ENCODE data around the gene PRKCA.

PRKCA gene

DNA sequence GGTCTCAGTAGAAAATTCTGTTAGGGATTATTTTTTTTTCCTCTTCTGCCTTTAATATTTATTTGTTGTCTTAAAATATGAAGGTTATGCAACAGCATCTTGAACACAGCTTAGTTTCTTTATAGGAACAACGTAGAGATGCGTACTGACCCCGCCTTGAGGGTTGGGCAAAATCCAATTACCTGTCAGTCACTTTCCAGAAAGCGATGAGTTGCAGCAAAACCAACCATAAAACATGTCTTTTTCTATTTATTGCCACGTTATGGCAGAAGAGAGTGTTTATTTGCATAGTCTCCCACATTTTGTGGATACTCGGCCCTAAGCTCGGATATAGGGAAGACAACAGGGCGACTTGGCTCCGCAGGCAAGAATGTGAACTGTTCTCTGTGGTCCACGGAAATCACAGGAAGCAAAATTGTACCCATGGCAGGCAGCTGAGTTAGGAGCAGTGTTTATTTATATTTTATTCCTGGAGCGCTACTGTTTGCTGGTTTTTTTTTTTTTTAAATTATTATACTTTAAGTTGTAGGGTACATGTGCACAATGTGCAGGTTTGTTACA is 488.2 kb downstream of the PRKCA start:
- no peak for DNase-seq

DNA sequence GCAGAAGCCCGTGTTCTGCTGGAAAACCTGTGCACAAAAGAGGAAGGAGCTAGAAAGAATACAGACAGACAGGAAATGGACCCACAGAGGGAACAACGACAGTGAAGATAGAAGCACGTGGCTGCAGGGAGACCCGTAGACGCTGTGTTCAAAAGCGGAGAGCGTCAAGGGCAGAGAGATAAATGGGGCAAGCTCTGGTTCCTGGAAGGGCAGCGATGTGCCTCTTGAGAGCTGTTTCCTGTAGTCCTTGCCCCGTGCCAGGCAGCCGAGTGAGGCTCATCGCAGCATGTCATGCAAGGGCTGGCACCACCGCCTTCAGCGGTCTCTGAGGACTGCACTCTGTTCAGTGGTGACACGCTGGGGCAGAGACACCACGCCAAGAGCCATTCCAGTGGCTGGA is 488.9 kb downstream of the PRKCA start:
- no peak for DNase-seq

DNA sequence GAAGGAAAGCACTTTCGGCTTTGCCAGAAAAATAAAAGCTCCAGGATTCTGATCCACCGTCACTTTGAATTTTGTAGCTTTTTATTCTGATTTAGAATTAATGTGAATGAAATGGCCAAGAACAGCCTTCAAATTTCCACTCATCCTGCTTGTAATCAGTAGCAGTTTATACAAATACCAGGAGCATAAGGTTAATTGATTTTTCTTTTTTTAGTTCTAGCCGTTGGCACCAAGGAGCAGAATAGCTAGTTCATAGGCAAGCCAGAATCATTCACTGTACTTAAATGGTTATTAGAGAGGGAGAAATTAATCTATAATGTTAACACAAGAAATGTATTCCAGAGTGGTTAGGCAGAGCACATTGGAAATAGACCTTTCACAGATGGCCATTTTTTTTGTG is 491.4 kb downstream of the PRKCA start:
- no peak for DNase-seq

DNA sequence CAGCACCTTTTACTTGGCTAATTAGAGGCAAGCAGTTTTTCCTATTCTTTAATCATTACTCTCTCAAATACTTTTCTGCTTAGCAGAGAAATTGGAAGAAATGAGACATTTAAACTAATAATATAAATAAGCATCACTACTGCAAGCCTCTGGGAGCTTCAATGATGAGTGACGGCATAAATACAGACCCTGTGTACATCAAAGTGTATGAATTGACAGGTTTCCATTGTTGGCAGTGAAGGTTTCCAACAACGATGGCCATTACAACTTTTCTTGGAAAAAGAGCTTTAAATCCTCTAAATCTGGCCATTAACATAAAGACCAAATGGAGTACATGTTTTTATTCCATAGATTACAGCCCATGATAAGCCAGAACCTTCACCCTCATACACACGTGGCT is 493.1 kb downstream of the PRKCA start:
- no peak for DNase-seq

DNA sequence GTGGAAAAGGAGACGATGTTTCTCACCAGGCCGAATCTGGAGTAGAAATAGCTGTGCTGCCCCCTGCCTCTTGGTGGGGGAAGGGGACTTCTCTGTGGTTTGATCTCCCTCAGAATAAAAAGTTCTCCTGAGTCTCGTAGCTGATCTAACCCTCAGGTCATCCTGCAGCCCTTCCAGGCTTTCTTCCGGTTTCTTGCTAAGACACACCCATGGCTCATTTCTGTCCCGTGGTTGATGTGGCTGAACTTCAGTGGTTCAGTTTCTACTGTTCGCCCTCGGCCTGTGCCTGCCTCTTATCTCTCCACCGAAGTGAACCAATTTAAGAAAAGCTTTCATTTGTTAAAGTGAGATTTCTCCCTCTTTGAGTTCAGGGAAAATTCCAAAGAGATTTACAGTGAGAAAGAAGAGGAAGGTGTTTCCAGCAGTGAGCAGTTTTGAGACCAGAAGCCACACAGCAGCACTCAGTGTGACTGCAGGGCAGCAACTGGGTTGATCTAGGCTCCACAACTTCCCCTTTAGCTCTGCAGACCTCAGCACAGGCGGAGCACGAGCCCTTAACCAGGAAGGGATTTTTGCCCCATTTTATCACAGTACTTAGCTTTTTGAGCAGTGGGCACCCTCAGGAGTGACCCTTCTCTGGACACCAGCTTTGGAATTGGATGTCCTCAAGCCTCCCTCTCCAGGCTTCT is 497.6 kb downstream of the PRKCA start:
- no peak for DNase-seq

DNA sequence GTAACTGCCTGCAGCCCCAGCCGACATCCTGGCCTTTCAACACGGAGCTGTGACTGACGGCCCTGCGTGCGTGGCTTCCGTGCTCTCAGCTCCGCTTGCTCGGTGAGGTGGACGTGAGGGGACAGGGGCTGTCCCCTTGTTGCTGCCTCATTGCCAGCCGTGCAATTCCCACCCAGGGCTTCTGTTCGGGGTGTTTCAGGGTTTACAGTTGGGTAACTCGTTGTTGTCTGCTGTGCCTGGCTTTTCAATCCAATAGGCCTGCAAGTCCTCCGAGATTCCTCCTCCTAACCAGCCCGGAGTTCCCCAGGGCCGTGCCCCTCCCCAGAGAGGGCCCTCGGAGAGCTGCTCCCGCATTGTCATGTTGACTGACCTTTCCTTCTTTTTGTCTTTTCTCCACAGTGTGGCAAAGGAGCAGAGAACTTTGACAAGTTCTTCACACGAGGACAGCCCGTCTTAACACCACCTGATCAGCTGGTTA is 501.1 kb downstream of the PRKCA start:
- DNase-seq: no peak

DNA sequence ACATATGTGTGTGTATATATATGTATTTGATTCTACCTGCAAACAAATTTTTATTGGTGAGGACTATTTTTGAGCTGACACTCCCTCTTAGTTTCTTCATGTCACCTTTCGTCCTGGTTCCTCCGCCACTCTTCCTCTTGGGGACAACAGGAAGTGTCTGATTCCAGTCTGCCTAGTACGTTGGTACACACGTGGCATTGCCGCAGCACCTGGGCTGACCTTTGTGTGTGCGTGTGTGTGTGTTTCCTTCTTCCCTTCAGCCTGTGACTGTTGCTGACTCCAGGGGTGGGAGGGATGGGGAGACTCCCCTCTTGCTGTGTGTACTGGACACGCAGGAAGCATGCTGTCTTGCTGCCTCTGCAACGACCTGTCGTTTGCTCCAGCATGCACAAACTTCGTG is 503.2 kb downstream of the PRKCA start:
- DNase-seq: no peak

DNA sequence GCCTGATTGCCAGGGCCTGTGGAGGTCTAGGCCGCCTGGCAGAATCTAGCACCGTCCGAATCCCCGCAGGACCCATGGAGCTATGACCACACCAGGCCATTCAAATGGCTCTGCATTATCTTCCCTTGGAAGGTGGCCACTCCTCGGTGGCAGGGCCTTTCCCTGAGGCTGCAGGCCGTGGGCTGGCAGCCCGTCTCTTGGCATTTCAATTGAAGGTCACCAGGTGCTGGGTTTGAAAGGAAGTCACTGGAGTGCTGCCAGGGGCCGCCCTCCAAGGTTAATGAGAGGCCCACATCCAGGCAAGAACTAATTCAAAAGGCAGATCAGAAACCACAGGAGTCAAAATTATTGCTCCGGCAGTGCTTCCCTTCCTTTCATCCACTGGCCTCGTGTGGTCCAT is 504.8 kb downstream of the PRKCA start:
- DNase-seq: no peak

DNA sequence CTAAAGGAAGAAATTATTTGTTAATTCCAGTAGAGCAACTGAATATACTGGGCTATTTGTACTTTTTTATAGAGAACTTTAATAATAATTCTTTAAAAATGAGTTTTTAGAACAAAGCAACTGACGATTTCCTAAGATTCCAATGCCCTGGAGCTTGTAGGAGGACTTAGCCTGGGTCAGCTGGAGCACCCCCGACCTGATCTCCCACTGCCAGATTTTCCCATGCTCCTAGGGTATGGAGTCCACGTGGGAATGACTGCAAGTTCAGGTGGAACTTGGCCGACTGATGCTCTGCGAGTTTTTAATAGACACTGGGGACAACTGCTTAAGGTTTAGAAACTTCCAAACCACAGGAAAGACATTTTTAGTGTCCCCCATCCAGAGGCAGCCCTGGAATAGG is 507.0 kb downstream of the PRKCA start:
- no peak for DNase-seq

DNA sequence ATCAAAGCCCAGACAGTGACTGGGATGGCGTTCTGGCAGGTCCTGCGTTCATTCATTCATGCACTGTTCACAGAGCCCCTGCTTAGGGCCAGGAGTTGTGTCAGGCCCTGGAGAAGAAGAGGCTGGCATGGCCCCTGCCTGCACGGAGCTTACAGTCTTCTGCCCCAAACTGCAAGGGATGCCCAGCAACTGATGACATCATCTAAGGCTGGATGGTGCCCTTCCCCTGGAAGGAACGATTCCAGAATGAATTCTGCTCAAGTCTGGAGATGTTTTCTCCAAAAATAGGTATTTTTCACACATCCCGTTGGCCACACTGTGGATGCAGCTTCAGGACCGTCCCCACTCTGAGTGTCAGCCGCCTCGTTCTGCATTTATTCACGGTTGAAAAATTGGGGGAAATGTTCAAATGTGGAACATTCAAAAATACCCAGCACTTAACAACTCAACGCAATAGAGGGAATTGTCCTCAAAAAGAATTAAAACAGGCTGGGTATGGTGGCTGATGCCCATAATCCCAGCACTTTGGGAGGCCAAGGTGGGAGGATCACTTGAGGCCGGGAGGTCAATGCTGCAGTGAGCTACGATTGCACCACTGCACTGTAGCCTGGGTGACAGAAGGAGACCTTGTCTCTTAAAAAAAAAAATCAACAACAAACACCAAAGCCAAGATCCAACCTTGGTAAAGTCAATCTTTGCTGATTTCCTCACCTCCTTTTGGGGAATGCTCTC is 508.7 kb downstream of the PRKCA start:
- no peak for DNase-seq

DNA sequence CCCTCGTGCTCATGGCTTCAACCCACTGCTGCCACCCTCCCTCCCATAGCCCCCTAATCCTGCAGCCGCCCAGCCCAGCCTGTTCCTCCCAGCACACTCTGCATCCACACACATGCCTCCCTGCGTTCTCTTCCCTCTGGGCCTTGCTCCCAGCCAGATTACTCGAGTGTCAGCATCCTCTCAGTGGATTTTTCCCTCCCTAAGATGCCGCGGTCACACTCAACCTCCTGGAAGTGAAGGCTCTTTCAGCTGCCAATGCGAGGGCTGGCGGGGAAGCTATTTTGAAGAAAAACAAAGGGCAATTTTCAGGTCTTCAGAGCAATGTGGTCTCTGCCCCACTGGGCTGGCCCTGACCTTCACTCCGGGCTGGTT is 509.3 kb downstream of the PRKCA start:
- no peak for DNase-seq

DNA sequence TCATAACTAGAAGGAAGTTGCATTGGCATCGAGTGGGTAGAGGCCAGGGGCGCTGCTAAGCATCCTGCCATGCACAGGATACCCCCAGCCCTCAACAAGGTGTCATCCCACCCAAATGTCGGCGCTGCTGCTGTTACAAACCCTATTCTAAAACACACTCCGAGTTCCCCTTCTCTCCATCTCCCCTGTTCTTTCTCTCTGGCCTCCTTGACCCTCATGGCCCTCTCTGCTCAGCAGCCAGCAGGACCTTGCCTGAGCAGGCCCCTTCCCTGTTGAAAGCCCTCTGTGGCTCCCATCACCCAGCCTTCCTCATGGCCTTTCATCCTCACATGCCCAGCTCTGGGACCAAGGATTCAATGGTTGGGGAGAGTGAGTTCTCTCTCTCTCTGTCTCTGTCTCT is 510.2 kb downstream of the PRKCA start:
- no peak for DNase-seq

DNA sequence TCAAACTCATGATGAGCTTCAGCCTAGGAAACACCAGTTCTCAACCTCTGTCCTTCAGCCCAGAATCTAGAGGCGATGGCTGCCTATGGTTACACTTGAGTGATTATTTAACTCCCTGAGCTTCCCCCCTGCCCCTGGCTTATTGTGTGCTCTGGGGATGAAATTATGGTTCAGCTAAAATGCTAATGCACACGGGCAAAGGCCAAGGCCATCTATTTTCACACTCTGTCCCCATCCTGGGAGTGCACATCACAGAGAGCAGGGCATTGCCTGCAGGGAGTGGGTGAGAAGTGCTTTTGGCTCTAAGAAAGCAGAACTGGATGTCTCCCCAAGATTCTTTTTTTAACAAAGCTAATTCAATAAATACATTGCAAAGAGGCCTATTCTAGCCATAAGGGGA is 510.9 kb downstream of the PRKCA start:
- no peak for DNase-seq

DNA sequence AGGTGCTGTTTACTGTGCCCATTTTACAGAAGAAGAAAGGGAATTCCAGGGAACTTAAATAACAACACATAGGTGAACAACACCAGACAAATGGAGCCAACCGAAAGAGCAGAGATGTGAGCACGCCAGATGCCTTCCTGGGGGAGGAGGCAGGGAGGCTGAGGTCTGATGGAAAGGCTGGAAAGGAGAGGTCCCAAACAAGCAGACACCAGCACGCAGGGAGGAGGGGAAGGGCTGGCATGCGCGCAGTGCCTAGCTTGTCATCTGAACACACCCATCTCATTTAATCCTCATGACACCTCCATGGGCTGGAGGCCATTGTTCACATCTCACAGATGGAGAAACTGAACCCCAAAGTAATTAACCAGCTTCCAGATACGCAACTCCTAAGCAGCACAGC is 511.6 kb downstream of the PRKCA start:
- DNase-seq: no peak

DNA sequence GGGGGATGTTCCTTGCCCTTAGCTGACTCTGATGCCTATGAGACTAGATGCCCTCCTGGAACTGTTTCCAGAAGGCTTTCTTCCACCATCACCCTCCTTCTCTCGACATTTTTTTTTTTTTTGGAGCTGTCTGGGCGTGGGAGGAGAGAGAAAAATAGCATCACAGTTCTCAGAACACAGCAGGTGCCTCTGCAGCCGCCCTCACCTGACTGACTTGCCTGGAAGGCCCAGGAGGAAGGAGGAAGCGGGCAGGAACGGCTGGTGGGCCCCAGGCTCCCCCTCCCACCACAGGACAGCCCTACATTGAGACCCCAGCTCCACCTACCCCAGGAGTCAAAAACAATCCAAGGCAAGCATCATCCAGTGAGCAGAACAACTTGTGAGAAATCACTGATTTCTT is 512.2 kb downstream of the PRKCA start:
- DNase-seq: no peak

DNA sequence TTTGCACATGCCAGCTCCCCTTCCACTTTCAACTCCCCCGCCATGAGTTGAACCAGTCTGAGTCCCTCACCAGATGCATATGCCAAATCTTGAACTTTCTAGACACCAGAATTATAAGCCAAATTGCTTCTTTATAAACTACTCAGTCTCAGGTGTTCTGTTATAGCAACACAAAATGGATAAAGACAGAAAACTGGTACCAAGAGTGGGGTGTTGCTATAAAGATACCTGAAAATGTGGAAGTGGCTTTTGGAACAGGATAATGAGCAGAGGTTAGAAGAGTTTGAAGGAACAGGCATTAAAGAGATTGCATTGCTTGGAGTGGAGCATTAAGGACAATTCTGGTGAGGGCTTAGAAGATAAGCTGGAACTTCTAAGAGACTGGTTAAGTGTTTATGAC is 515.3 kb downstream of the PRKCA start:
- no peak for DNase-seq

DNA sequence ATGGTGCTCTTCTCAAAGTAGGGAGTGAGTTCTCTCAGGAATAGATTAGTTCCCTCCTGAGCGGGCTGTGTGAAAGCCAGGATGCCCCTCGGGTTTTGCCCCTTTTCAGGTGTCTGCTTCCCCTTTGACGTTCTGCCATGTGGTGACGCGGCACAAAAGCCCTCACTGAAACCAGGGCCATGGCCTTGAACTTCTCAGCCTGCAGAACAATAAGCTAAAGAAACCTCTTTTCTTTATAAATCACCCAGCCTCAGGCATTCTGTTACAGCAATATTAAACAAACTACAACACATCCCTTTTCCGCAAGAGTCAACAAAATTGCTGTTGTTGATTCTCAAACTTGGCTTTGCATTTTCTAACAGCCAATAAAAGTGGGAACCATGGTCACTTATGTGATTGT is 517.1 kb downstream of the PRKCA start:
- DNase-seq: no peak

DNA sequence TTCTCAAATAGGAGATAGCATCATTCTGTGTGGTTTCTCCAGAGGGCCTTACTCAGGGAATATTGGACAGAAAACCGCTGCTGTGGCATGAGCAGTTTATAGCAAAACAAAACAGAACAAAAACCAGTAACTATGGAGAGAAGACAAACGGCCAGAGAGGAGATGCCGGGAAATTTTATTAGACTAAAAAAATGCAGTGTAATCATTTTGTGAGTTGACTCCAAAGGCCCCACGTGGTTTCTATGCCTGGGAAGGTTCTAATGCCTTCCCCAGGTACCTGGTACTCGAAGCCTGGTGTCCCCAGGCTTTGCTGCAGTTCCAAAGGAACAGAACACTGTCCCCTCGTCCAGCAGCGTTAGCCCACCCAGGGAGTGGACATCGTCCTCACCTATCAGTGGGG is 519.6 kb downstream of the PRKCA start:
- DNase-seq: no peak

DNA sequence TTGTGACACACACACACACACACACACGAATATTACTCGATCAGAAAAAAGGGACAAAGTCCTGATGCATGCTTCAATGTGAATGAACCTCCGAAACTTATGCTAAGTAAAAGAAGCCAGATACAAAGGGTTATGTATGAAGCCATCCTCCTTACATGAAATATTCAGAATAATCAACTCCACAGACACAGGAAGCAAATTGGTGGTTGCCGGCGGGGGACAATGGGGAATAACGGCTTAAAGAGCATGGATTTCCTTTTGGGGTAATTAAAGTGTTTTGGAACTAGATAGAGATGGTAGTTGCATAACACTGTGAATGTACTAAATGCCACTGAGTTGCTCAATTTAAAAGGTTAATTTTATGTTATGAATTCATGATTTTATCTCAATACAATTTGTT is 524.4 kb downstream of the PRKCA start:
- no peak for DNase-seq

DNA sequence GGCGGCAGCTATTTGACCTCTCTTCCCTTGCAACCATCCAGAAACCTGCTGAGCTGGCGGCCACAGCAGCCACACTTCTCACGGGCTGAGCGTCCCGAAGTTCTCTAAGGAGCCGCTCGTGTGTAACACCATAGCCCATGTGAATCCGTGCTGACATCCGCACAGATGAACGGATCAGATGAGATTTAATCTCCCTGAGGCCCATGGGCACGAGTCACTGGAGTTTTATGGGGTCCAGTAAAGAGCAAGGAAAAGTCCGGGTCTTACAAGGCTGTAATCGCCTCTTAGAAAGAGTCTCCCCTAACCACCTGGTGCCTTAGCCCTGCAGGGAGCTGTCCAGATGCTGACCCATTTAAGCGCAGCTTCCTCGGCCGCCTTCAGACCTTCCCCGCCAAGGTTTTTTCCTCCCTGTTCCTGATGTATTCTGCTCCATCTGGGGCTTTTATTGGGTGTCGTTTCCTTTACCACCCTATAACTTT is 527.0 kb downstream of the PRKCA start:
- peak; percentile 20 for DNase-seq

DNA sequence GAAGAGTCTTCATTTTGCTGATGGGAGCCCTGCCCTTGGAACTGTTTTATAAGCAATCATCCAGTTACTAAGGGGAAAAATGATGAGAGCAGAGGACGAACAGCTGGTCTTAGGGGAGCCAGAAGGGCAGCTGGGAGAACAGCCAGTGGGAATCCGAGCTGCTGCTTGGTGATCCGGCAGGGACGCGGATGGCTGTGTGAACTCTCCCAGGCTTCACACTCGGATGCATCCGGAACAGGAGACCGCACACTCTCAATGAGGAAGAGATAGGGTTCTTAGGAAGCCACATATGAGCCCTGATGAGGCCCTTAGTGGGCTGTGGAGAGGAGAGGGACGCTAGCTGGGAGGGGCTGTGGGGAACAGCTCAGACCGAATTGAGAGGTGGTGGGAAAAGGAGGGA is 527.5 kb downstream of the PRKCA start:
- DNase-seq: no peak

DNA sequence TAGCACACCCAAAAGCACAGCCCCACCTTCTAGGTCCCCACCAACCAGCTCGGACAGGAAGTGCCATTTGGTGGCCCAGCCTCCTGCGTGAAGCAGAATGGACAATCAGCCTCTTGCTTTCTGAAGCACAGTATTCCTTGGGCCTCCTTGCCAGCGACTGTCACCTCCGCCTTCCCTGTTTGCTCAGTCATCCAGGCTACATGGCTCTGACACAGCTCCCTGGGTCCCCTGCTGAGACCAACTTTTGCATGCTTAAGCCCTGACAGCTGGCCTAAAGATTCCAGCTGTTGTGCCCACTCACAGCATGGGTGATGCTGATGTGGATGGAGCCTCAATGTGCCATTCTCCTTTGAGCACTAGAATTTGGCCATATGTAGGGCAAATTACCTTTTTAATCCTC is 528.0 kb downstream of the PRKCA start:
- DNase-seq: no peak

DNA sequence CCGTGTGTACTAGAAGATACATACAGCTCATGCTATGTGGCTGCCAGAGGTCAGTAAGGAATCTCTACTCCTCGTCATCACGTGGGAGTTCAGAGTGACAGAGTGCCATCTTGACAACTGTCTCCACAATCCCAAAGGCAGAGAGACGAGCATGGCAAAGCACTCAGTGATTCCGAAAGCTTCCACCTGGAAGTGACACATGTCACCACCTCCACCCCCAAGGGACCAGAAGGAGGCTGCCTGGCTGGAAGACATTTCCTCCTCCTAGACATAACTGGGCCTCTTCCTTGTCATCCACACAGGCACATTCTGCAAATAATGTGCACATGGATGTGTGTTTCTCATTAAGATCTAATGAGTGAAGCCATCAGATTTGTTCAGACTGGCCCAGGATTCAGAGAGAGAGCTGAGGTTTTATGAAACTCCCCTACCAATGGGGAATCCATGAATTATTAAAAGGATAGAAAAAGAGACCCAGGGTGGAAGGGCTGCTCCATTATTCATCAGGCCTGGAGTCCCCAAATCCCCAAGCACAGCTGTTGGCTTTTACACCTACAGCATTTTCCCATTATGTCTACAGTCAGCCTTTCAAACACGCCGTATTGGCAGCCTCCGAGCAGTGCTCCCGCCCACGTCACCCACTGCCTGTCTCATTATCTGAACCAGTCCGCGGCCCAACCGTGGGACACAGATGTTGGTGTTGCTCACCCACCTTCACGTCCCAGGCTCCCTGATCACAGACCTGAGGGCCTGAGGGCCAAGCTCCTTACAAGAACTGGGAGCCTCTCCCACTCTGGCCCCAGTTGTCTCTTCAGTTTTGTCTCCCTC is 529.2 kb downstream of the PRKCA start:
- no peak for DNase-seq

DNA sequence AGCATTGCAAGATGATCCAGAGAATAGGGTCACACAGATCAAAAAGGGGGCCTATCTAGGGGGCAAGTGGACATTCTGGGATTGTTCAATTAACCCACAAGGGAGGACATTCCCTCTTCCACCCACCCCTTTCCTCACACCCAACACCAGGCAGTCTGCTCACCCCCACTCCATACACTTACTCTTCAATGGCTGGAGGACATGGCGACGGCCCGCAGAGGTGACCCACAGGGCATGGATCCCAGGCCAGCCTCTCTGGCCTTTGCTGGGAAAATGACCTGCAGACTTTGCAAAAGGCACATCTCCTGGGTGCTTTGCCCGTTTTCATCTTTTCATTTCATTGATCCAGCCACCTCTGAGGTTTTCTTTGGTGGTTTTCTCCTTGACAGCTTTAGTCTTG is 530.8 kb downstream of the PRKCA start:
- DNase-seq: no peak
